ENCODE data around the gene HELB.

The HELB gene

DNA sequence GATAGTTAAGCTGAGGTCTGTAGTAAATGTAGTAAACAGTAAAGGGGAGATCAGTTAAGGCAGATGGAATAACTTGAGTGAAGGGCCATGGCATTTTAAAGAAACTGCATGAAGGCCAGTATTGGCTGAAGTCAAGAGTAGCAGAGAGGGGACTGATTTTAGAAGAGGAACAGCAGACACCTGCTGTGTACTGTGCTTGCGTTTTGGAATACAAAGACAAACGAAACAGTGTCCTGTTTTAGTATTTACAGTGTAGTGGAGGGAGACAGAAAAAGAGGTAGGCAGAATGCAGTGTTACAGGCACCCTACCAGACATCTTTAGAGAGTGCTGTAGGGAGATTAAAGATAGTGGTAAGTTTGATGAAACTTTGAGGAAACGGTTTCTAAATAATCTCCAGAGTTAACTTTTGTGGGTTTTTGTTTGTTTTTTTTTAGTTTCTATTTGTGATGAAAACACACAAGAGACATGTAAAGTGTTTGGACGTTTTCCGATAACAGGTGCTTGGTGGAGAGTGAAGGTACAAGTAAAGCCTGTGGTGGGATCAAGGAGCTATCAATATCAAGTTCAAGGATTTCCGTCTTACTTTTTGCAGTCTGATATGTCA lies 2.1 kb downstream of the HELB start:
- WGBS (ENCODE audit: extremely low coverage, insufficient coverage, insufficient read length), result no CpG with 5 or more reads among the region's 6 CpGs
- no peak overlapping the region for H2AFZ ChIP-seq (ENCODE audit: insufficient read depth, low read length, poor library complexity)
- H4K91ac ChIP-seq (ENCODE audit: low read depth, low read length), result no peak overlapping the region

DNA sequence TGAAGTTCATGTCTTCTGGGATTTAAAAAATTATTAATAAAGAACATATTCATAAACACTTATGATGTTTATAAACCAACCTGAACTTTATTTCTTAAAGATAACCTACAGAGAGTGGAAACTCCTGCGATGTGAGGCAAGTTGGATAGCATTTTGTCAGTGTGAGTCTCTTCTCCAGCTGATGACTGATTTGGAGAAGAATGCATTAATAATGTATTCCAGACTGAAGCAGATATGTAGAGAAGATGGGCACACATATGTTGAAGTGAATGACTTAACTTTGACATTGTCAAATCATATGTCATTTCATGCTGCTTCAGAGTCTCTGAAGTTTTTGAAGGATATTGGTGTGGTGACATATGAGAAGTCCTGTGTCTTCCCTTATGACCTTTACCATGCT lies 7.3 kb downstream of the HELB start:
- H3K4me1 ChIP-seq (ENCODE audit: control insufficient read depth in 1 of 2, insufficient read depth in 2 of 2, low read length in 2 of 2), result no peaks in the 10 kb centered on the region
- H3K4me3 ChIP-seq (ENCODE audit: low read depth, low read length), result no peak overlapping the region
- H4K8ac ChIP-seq (ENCODE audit: low read depth, low read length), result no peak overlapping the region
- peaks cover 0 to 2% of the 10 kb centered on the region in 2 experiments for H3K36me3 ChIP-seq (ENCODE audit: control insufficient read depth in 1 of 2, insufficient read depth in 2 of 2, low read length in 2 of 2)
- no peaks in the 10 kb centered on the region for H3K79me1 ChIP-seq (ENCODE audit: low read length)
- no peak overlapping the region for H2BK12ac ChIP-seq (ENCODE audit: low read length)
- no peaks in the 10 kb centered on the region for H3K27me3 ChIP-seq (ENCODE audit: insufficient read depth, low read length)
- no peak overlapping the region for H3K4me2 ChIP-seq (ENCODE audit: low read length)
- WGBS (ENCODE audit: extremely low coverage, insufficient coverage, insufficient read length), result no CpG with 5 or more reads among the region's 1 CpG
- no peak overlapping the region for H3K18ac ChIP-seq (ENCODE audit: low read length)
- no peaks in the 10 kb centered on the region for H3K9me3 ChIP-seq (ENCODE audit: insufficient read depth, low read depth, low read length)
- no peak overlapping the region for H2AFZ ChIP-seq (ENCODE audit: insufficient read depth, low read length, poor library complexity)
- no peak overlapping the region for H3K14ac ChIP-seq (ENCODE audit: low read length)
- no peak overlapping the region for H3K9ac ChIP-seq (ENCODE audit: low read length)
- no peak overlapping the region for H2AK5ac ChIP-seq (ENCODE audit: low read length)
- H3K4ac ChIP-seq (ENCODE audit: low read depth, low read length), result no peak overlapping the region
- peak in 1 of 2 donors; percentile 42 for DNase-seq
- H3K79me2 ChIP-seq (ENCODE audit: control insufficient read depth, insufficient read depth, low read length, poor library complexity), result no peaks in the 10 kb centered on the region
- H3K27ac ChIP-seq (ENCODE audit: low read depth, low read length), result no peak overlapping the region
- H2BK5ac ChIP-seq (ENCODE audit: low read depth, low read length, poor library complexity), result no peak overlapping the region
- H4K91ac ChIP-seq (ENCODE audit: low read depth, low read length), result no peak overlapping the region
- H2BK120ac ChIP-seq (ENCODE audit: insufficient read depth, low read length, poor library complexity), result no peak overlapping the region
- H4K12ac ChIP-seq (ENCODE audit: low read depth, low read length), result no peak overlapping the region
- no peak overlapping the region for H3K23ac ChIP-seq (ENCODE audit: low read length)

More for the DNA sequence above, 2.1 kb downstream of the HELB start:
- Histone ChIP-seq H3K4me2 (ENCODE audit: low read length) (no peak overlapping the region), H3K9me3 (ENCODE audit: insufficient read depth, low read depth, low read length) (no peaks in the 10 kb centered on the region), H4K12ac (ENCODE audit: low read depth, low read length) (no peak overlapping the region), H3K23ac (ENCODE audit: low read length) (no peak overlapping the region), H3K27ac (ENCODE audit: low read depth, low read length) (no peak overlapping the region), H3K9ac (ENCODE audit: low read length) (no peak overlapping the region), H3K4me3 (ENCODE audit: low read depth, low read length) (no peak overlapping the region), H2BK12ac (ENCODE audit: low read length) (no peak overlapping the region), H3K4me1 (ENCODE audit: control insufficient read depth in 1 of 2, insufficient read depth in 2 of 2, low read length in 2 of 2) (peaks cover 0 to 2% of the 10 kb centered on the region in 2 experiments), H3K18ac (ENCODE audit: low read length) (no peak overlapping the region), H2BK5ac (ENCODE audit: low read depth, low read length, poor library complexity) (no peak overlapping the region), H3K79me1 (ENCODE audit: low read length) (peaks cover 3% of the 10 kb centered on the region), H4K8ac (ENCODE audit: low read depth, low read length) (no peak overlapping the region), H3K36me3 (ENCODE audit: control insufficient read depth in 1 of 2, insufficient read depth in 2 of 2, low read length in 2 of 2) (no peaks in the 10 kb centered on the region), H3K79me2 (ENCODE audit: control insufficient read depth, insufficient read depth, low read length, poor library complexity) (peaks cover 2% of the 10 kb centered on the region), H2AK5ac (ENCODE audit: low read length) (no peak overlapping the region), H3K4ac (ENCODE audit: low read depth, low read length) (no peak overlapping the region), H2BK120ac (ENCODE audit: insufficient read depth, low read length, poor library complexity) (no peak overlapping the region), H3K27me3 (ENCODE audit: insufficient read depth, low read length) (no peaks in the 10 kb centered on the region), H3K14ac (ENCODE audit: low read length) (no peak overlapping the region)
- DNase-seq, result no peak

DNA sequence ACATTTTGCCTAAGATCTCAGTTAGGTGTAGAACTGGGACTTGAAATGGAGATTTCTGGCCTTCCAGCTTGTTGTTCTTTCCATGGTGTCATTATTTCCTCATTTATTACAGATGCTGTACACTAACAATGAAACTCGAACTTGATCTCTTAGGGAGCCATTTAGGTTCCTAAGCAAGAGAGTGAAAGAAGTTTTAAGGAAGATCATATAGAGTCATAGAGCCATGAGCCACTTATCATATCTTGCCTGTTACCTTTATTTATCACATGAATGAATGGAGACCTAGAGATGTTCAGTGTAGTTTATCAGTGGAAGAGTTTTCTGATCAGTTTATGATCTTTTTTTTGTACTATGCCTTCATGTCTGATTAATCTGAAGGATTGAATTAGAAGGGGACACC lies 9.9 kb downstream of the HELB start:
- H2AK5ac ChIP-seq (ENCODE audit: low read length), result no peak overlapping the region
- H2BK12ac ChIP-seq (ENCODE audit: low read length), result no peak overlapping the region
- H3K36me3 ChIP-seq (ENCODE audit: control insufficient read depth in 1 of 2, insufficient read depth in 2 of 2, low read length in 2 of 2), result peaks cover 0 to 2% of the 10 kb centered on the region in 2 experiments
- no peak overlapping the region for H2BK5ac ChIP-seq (ENCODE audit: low read depth, low read length, poor library complexity)
- no peak overlapping the region for H3K23ac ChIP-seq (ENCODE audit: low read length)
- no peak overlapping the region for H3K14ac ChIP-seq (ENCODE audit: low read length)
- H4K91ac ChIP-seq (ENCODE audit: low read depth, low read length), result no peak overlapping the region
- H3K9ac ChIP-seq (ENCODE audit: low read length), result no peak overlapping the region
- no peak overlapping the region for H4K8ac ChIP-seq (ENCODE audit: low read depth, low read length)
- H3K27ac ChIP-seq (ENCODE audit: low read depth, low read length), result no peak overlapping the region
- H3K79me1 ChIP-seq (ENCODE audit: low read length), result no peaks in the 10 kb centered on the region
- no peak overlapping the region for H2BK120ac ChIP-seq (ENCODE audit: insufficient read depth, low read length, poor library complexity)
- no peaks in the 10 kb centered on the region for H3K9me3 ChIP-seq (ENCODE audit: insufficient read depth, low read depth, low read length)
- no CpG with 5 or more reads among the region's 1 CpG for WGBS (ENCODE audit: extremely low coverage, insufficient coverage, insufficient read length)
- no peak for DNase-seq
- H3K4me1 ChIP-seq (ENCODE audit: control insufficient read depth in 1 of 2, insufficient read depth in 2 of 2, low read length in 2 of 2), result no peaks in the 10 kb centered on the region
- no peak overlapping the region for H3K4me3 ChIP-seq (ENCODE audit: low read depth, low read length)
- no peak overlapping the region for H3K18ac ChIP-seq (ENCODE audit: low read length)
- H3K27me3 ChIP-seq (ENCODE audit: insufficient read depth, low read length), result no peaks in the 10 kb centered on the region
- no peak overlapping the region for H3K4me2 ChIP-seq (ENCODE audit: low read length)
- H3K79me2 ChIP-seq (ENCODE audit: control insufficient read depth, insufficient read depth, low read length, poor library complexity), result no peaks in the 10 kb centered on the region
- no peak overlapping the region for H4K12ac ChIP-seq (ENCODE audit: low read depth, low read length)
- H2AFZ ChIP-seq (ENCODE audit: insufficient read depth, low read length, poor library complexity), result no peak overlapping the region
- H3K4ac ChIP-seq (ENCODE audit: low read depth, low read length), result no peak overlapping the region

DNA sequence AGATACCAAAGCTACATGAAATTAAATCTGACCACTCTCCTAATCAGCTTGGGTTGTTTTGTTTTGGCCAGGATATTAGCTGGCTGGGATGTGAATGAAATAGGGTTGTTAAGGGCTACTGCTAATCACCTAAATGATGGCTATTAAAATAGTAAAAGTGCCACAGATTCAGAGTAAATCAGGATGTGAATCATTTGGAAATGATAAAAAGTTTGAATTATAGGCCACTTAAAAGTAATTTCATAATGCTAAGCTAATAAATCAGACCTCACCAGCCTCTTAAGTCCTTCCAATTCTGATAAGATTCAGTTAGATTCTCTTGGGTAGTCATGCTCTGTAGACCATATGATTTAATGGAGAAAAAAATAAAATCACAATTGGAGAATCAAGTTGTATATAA lies 12.0 kb downstream of the HELB start:
- no peaks in the 10 kb centered on the region for H3K4me1 ChIP-seq (ENCODE audit: control insufficient read depth in 1 of 2, insufficient read depth in 2 of 2, low read length in 2 of 2)
- H2BK5ac ChIP-seq (ENCODE audit: low read depth, low read length, poor library complexity), result no peak overlapping the region
- H2AFZ ChIP-seq (ENCODE audit: insufficient read depth, low read length, poor library complexity), result no peak overlapping the region
- DNase-seq, result no peak
- H4K91ac ChIP-seq (ENCODE audit: low read depth, low read length), result no peak overlapping the region
- H2BK12ac ChIP-seq (ENCODE audit: low read length), result no peak overlapping the region
- no peaks in the 10 kb centered on the region for H3K9me3 ChIP-seq (ENCODE audit: insufficient read depth, low read depth, low read length)
- H3K9ac ChIP-seq (ENCODE audit: low read length), result no peak overlapping the region
- no peak overlapping the region for H2AK5ac ChIP-seq (ENCODE audit: low read length)
- H3K27ac ChIP-seq (ENCODE audit: low read depth, low read length), result no peak overlapping the region
- no peaks in the 10 kb centered on the region for H3K27me3 ChIP-seq (ENCODE audit: insufficient read depth, low read length)
- H3K4me3 ChIP-seq (ENCODE audit: low read depth, low read length), result no peak overlapping the region
- no peak overlapping the region for H3K4me2 ChIP-seq (ENCODE audit: low read length)
- H3K18ac ChIP-seq (ENCODE audit: low read length), result no peak overlapping the region
- no peak overlapping the region for H2BK120ac ChIP-seq (ENCODE audit: insufficient read depth, low read length, poor library complexity)
- H3K79me2 ChIP-seq (ENCODE audit: control insufficient read depth, insufficient read depth, low read length, poor library complexity), result no peaks in the 10 kb centered on the region
- peaks cover 0 to 2% of the 10 kb centered on the region in 2 experiments for H3K36me3 ChIP-seq (ENCODE audit: control insufficient read depth in 1 of 2, insufficient read depth in 2 of 2, low read length in 2 of 2)
- no peak overlapping the region for H4K12ac ChIP-seq (ENCODE audit: low read depth, low read length)
- H3K23ac ChIP-seq (ENCODE audit: low read length), result no peak overlapping the region
- H3K79me1 ChIP-seq (ENCODE audit: low read length), result no peaks in the 10 kb centered on the region
- no peak overlapping the region for H4K8ac ChIP-seq (ENCODE audit: low read depth, low read length)
- no peak overlapping the region for H3K14ac ChIP-seq (ENCODE audit: low read length)
- H3K4ac ChIP-seq (ENCODE audit: low read depth, low read length), result no peak overlapping the region

All from trophoblast cell (in vitro differentiated cells and primary cell).